ACC112 (cell line): ENCODE measurements around the gene PCDH19.
"Not testable (repeated sequence)": the region's sequence is repeated elsewhere in the genome, so short reads cannot be mapped to it uniquely, and the experiment has no call there.

Experiments used
- H2AFZ ChIP-seq: fragments of 200-600 bp; sonication (generic); one replicate; pipeline ENCODE4 v1.6.0; 2017; ENCODE audit warnings: antibody characterized with exemption, low read length; ENCODE audit not compliant: unreplicated experiment
- H3K27ac ChIP-seq: fragments of 200-600 bp; sonication (generic); 2 replicates; pipeline ENCODE4 v1.5.1; 2014; ENCODE audit warnings: low read depth, mild to moderate bottlenecking, antibody characterized with exemption, low read length, moderate library complexity
- H3K27me3 ChIP-seq: fragments of 200-600 bp; sonication (generic); 2 replicates; pipeline ENCODE4 v1.6.1; 2014; ENCODE audit warnings: mild to moderate bottlenecking, antibody characterized with exemption, low read length, moderate library complexity, mixed read lengths; ENCODE audit not compliant: insufficient read depth
- H3K36me3 ChIP-seq: fragments of 200-600 bp; sonication (generic); 2 replicates; pipeline ENCODE4 v1.6.1; 2016; ENCODE audit warnings: mild to moderate bottlenecking, antibody characterized with exemption, low read length, moderate library complexity, mixed read lengths; ENCODE audit not compliant: insufficient read depth
- H3K4me1 ChIP-seq: fragments of 200-600 bp; sonication (generic); one replicate; pipeline ENCODE4 v1.6.1; 2016; ENCODE audit warnings: low read length, mixed read lengths; ENCODE audit not compliant: insufficient read depth, unreplicated experiment, control insufficient read depth
- H3K4me3 ChIP-seq: fragments of 200-600 bp; sonication (generic); 2 replicates; pipeline ENCODE4 v1.5.1; 2014; ENCODE audit warnings: mild to moderate bottlenecking, low read depth, low read length
- H3K79me2 ChIP-seq: fragments of 200-600 bp; sonication (generic); one replicate; pipeline ENCODE4 v1.6.0; 2016; ENCODE audit warnings: low read length; ENCODE audit not compliant: control insufficient read depth, unreplicated experiment, insufficient read depth

The PCDH19 gene, protein sequence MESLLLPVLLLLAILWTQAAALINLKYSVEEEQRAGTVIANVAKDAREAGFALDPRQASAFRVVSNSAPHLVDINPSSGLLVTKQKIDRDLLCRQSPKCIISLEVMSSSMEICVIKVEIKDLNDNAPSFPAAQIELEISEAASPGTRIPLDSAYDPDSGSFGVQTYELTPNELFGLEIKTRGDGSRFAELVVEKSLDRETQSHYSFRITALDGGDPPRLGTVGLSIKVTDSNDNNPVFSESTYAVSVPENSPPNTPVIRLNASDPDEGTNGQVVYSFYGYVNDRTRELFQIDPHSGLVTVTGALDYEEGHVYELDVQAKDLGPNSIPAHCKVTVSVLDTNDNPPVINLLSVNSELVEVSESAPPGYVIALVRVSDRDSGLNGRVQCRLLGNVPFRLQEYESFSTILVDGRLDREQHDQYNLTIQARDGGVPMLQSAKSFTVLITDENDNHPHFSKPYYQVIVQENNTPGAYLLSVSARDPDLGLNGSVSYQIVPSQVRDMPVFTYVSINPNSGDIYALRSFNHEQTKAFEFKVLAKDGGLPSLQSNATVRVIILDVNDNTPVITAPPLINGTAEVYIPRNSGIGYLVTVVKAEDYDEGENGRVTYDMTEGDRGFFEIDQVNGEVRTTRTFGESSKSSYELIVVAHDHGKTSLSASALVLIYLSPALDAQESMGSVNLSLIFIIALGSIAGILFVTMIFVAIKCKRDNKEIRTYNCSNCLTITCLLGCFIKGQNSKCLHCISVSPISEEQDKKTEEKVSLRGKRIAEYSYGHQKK (N-terminal part only)

DNA sequence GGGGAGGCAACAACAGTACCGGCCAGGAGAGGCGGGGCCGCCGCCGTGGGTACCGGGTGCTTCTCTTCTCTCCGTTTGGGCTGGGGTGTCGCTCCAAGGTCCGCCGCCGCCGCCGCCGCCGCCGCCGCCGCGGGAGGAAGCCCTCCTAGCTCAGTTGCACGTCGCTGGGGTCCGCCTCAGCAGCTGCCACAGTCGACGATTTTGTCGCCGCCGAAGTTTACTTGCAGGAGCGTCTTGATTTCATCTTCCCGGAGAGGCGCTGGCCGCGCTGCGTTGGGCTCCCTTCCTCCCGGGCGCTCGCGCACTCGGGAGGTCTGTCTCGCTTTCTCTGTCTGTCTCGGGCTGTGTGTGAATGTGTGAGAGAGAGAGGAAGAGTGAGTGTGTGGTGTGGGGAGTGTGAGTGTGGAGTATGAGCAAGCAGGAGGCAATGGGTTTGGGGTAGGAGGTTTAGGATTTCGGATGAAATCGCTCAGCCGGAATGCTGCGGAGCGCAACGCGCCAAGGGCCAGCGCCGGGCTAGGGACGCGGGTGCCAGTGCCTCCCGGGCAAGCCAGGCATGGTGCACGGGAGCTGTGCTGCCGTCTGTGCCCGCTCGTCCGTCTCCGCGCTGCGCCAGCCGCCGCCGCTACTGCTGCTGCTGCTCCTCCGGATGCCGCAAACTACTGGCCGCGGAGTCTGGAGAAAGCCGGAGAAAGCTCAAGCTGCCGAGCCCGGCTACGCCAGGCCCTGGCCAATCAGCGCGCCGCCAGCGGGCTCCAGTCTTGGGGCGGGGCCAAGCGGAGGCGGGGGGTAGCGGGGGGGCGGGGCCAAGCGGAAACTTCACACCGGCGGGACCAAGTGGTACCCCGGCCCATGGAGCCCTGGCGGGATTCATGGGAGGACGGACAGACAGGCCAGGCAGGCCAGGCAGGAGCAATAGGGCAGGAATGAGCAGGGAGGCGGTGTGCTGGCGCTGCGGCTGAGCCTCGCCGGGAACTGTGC, at the start of gene PCDH19:
TSS of gene PCDH19 (minus strand) at position 664 of the 981 bp plus-strand sequence. CDS start 1,676 bp downstream, outside the sequence.
- H2AFZ ChIP-seq: no peak within 1 kb of the TSS
- no peak within 1 kb of the TSS for H3K27ac ChIP-seq
- H3K27me3 ChIP-seq: peaks cover 53% of the 10 kb centered on the region

DNA sequence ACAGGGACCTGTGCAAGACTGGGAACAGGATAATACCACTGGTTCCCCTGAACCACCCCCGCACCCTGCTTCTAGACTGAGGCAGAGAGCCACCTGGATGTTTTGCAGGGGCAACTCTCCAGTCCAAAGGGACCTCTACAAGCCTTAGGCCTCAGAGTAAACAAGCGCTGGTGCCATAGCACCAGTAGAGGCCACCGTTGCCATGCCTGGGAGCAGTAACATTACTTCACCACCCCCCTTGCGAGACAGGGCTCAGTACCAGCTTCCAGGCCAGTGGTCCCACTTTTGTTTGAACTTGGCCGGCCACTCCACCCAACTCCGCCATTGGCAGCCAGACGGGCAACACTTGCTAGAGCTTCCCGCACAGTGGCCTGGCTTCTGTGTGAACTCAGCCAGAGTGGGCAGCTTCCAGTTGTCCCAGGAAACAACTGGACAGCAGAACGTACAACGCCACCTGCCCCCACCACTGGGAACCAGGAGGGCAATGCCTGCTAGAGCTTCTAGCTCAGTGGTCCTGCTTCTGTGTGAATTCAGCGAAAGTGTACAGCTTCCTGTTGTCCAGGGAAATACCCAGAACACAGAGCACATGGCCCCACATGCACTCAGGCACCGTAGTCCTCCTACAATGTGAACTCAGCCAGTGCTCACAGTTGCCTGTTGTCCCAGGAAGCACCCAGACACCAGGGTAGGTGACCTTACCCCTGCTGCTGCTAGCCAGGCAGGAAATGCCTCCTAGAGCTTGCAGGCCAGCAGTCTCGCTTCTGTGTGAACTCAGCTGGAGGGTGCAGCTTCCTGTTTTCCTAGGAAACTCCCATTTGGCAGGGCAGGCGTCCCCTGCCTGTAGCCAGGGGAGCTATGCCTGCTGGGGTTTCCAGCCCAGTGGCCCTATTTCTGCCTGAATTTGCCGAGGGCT, 39.9 kb upstream of the PCDH19 start:
- no peak overlapping the region for H3K4me3 ChIP-seq
- no peaks in the 10 kb centered on the region for H3K4me1 ChIP-seq
- no peaks in the 10 kb centered on the region for H3K79me2 ChIP-seq
- H2AFZ ChIP-seq: no peak overlapping the region
- H3K27me3 ChIP-seq: 0 out of 2 replicates have a peak, but pooled peaks cover 3% of the 10 kb centered on the region
- H3K36me3 ChIP-seq: no peaks in the 10 kb centered on the region
- H3K27ac ChIP-seq: no peak overlapping the region

More for the DNA sequence above, at the start of gene PCDH19:
- Histone ChIP-seq H3K4me1 (no peaks in the 10 kb centered on the region), H3K79me2 (no peaks in the 10 kb centered on the region), H3K36me3 (no peaks in the 10 kb centered on the region), H3K4me3 (no peak within 1 kb of the TSS)

DNA sequence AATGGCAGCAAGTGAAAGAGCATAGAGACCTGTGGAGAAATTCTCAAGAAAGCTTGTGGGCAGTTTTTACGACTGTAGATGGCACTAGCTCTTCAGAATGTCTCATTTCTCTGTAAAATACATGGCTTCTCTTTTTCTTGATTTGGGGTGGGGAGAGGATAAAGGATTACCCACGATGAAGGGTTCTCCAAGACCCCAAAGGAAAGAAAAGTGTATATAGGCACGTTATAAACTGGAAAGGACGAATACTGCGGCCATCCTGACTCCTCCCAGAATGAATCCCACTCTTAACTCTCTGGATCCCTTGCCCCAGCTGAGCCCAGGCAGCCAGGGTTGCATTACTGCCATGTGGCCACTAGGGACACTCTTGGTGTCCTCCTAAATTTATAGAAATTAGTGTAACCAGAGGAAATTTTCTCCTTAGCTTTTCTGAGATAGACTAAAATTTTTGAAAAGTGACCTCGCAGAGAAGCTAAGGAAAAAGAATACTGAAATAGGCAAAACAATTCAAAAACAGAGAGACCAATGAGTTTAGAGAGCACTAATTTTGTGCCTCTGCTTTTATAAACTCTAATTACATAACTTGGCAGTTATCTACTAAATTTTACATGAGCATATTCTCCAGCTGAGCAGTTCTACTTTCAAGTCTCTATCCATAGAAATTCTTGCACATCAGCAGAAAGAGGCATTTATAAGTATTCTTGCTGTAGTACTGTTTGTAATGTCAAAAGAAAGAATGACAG, 37.8 kb upstream of the PCDH19 start:
- no peaks in the 10 kb centered on the region for H3K4me1 ChIP-seq
- H3K79me2 ChIP-seq: no peaks in the 10 kb centered on the region
- no peak overlapping the region for H3K4me3 ChIP-seq
- no peak overlapping the region for H2AFZ ChIP-seq
- no peak overlapping the region for H3K27ac ChIP-seq
- no peaks in the 10 kb centered on the region for H3K36me3 ChIP-seq
- 0 out of 2 replicates have a peak, but pooled peaks cover 3% of the 10 kb centered on the region for H3K27me3 ChIP-seq

DNA sequence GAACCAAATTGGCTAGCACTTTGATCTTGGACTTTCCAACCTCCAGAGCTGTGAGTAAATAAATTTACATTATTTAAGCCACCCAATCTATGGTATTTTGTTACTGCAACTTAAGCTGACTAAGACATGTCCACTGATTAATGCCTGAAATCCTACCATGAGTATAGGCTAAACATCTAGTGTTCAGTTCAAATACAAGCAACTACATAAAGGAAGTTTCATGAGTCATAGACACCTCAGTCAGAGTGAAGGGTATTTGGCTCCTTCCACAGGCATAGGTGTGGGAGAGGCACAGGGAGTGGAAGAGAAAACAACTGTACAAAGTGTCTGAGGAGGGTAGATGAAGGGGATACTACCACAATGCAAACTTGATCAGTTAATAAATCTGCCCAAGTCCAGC, 35.5 kb upstream of the PCDH19 start:
- Histone ChIP-seq H3K4me1 (no peaks in the 10 kb centered on the region), H3K36me3 (no peaks in the 10 kb centered on the region), H3K4me3 (no peak overlapping the region), H2AFZ (no peak overlapping the region), H3K27me3 (0 out of 2 replicates have a peak, but pooled peaks cover 3% of the 10 kb centered on the region), H3K27ac (no peak overlapping the region), H3K79me2 (no peaks in the 10 kb centered on the region)

DNA sequence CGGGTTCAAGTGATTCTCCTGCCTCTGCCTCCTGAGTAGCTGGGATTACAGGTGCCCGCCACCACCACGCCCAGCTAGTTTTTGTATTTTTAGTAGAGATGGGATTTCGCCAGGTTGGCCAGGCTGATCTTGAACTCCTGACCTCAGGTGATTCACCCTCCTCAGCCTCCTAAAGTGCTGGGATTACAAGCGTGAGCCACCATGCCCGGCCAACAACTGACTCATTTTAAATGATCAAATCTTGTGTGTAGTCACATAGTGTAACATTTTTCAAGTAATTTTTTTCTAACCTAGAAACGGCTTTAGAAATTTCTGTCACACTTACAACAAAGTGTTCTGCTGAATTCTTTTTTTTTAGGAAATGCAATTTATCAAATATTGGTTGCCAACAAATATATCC, 31.2 kb upstream of the PCDH19 start:
- H3K27ac ChIP-seq, H3K36me3 ChIP-seq, H2AFZ ChIP-seq, H3K4me3 ChIP-seq, H3K79me2 ChIP-seq, H3K4me1 ChIP-seq, H3K27me3 ChIP-seq: not testable (repeated sequence)

DNA sequence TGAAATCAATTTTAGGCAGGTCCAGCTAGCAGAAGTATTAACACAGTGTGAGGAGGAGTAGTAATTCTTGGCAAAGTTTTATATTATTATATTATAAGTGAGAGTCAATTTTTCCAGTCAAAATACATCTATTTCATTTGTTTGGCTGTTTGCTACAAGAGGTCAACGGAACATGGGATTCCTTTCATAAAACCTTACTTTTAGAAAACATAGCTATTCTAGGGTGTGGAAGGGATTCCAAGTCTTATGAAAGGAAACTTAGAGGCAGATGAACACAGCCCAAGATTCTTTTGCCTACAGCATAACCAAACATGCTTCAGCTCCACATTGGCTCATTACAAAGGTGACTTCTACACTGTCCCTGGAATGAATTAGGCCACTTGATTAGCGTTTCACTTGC, 29.9 kb upstream of the PCDH19 start:
- Histone ChIP-seq H3K4me1 (no peaks in the 10 kb centered on the region), H2AFZ (no peak overlapping the region), H3K4me3 (no peak overlapping the region), H3K36me3 (no peaks in the 10 kb centered on the region), H3K27me3 (no peaks in the 10 kb centered on the region), H3K79me2 (no peaks in the 10 kb centered on the region), H3K27ac (no peak overlapping the region)

DNA sequence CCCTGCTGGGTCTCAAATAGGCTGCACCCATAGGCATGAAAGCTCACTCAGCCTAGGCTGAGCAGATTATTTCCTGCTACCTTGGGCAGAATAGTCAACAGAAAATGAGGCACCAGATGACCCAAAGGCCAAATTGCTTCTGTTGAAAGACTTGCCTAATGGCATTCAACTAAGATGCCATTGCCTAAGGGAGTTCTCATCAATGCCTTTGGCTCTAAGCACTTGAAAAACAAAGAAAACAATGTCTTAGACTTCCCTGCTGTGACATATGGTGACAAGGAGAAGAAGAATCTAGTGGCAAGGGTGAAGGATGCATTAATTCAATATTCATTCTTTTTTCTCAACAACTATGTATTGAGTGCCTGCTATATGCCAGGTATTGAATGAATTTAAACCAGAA, 25.7 kb upstream of the PCDH19 start:
- Histone ChIP-seq H3K36me3 (no peaks in the 10 kb centered on the region), H2AFZ (no peak overlapping the region), H3K27me3 (no peaks in the 10 kb centered on the region), H3K27ac (no peak overlapping the region), H3K4me1 (no peaks in the 10 kb centered on the region), H3K79me2 (no peaks in the 10 kb centered on the region), H3K4me3 (no peak overlapping the region)

DNA sequence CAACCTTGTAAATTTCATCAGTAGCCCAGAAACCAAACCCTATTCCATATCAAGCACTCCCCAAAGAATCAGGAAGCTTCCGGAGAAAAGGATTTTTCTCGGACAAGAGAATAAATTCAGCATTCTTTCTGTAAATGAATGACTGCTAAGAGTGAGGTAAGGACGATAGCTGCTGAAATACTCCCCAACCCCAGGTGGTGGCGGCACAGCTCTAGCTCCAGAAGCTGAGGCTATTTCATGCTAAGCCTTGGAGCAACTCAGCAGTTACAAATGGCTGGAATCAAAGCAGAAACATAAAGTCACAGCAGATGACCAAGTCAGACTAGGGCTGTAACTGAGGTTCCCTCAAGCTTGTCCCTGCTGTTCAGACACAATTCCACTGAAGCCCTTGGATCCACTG, 13.9 kb upstream of the PCDH19 start:
- Histone ChIP-seq H3K27me3 (no peaks in the 10 kb centered on the region), H3K4me3 (no peak overlapping the region), H3K79me2 (no peaks in the 10 kb centered on the region), H2AFZ (no peak overlapping the region), H3K4me1 (no peaks in the 10 kb centered on the region), H3K27ac (no peak overlapping the region), H3K36me3 (no peaks in the 10 kb centered on the region)

DNA sequence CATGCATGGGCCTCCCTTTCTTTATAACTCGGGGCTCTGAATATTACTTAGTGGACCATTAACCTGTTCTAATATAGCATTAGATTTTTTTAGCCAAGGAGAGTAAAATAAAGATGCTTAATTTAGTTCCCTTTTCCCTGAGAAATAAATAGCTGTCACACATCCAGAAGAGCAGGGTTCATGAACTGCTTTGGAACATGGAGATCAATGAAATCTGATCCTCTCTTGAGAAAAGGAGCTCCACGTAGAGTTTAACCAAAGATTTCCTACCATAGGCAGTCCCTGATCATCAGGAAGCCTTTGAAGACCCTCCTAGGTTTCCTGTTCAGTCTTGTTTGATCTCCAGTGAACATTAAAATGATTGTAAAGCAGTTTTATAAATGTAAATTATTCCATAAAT, 8.5 kb upstream of the PCDH19 start:
- no peaks in the 10 kb centered on the region for H3K4me1 ChIP-seq
- no peak overlapping the region for H3K4me3 ChIP-seq
- H2AFZ ChIP-seq: no peak overlapping the region
- H3K27ac ChIP-seq: no peak overlapping the region
- H3K36me3 ChIP-seq: no peaks in the 10 kb centered on the region
- no peaks in the 10 kb centered on the region for H3K27me3 ChIP-seq
- H3K79me2 ChIP-seq: no peaks in the 10 kb centered on the region
